H1 (cell line): Measurements from ENCODE around the gene TRIM50. TPM values are rescaled to one million over a fixed set of nuclear protein-coding genes. Genes with fewer than 3 reads are reported as not detected.
"Not testable (repeated sequence)": the region's sequence is repeated elsewhere in the genome, so short reads cannot be mapped to it uniquely, and the experiment has no call there.

ENCODE experiments used
- CTCF ChIA-PET: fragments of 300-600 bp; sonication (Branson Sonifier 250); formaldehyde crosslinking; loops from one replicate; lab custom pipeline; 2021; ENCODE audit not compliant: partially characterized antibody; lab: Charles Lee
- POLR2A ChIA-PET: fragments of 300-600 bp; sonication (Branson Sonifier 250); formaldehyde crosslinking; loops from one replicate; lab custom pipeline; 2021; ENCODE audit warnings: inconsistent platforms; ENCODE audit not compliant: partially characterized antibody; lab: Charles Lee
- DNase-seq, 2 experiments: peaks; one replicate each; pipeline versions ENCODE4 v3.0.0 to v3.0.0-alpha.2; 2010 to 2022; ENCODE audit warnings: low spot score in 2 of 2, low read depth in 1 of 2, mixed read lengths in 1 of 2
- FAIRE-seq: peaks from 2 replicates; lab custom pipeline; 2011; peaks lifted over from hg19 to GRCh38; lab: Jason Lieb, UNC
- H2AFZ ChIP-seq: 2 replicates; pipeline ENCODE4 v1.8.1; 2012; ENCODE audit warnings: low read length, inconsistent platforms
- H2AK5ac ChIP-seq: 2 replicates; pipeline ENCODE4 v1.6.1; 2013; ENCODE audit warnings: low read depth, low read length
- H2BK120ac ChIP-seq: replicated peaks from 2 replicates; pipeline ENCODE3; 2013; ENCODE audit warnings: low read depth, low read length, inconsistent platforms
- H2BK12ac ChIP-seq: 2 replicates; pipeline ENCODE4 v1.6.1; 2013; ENCODE audit warnings: low read depth, low read length
- H2BK15ac ChIP-seq: 2 replicates; pipeline ENCODE4 v1.6.1; 2013; ENCODE audit warnings: low read length
- H2BK20ac ChIP-seq: 2 replicates; pipeline ENCODE4 v1.6.1; 2013; ENCODE audit warnings: low read length
- H2BK5ac ChIP-seq: 2 replicates; pipeline ENCODE4 v1.6.1; 2013; ENCODE audit warnings: low read depth, low read length
- H3K14ac ChIP-seq: 2 replicates; pipeline ENCODE4 v1.6.1; 2013; ENCODE audit warnings: inconsistent platforms; ENCODE audit not compliant: insufficient read length
- H3K18ac ChIP-seq: 2 replicates; pipeline ENCODE4 v1.6.1; 2013; ENCODE audit warnings: low read length; ENCODE audit errors: extremely low read depth
- H3K23ac ChIP-seq: 2 replicates; pipeline ENCODE4 v1.6.1; 2013; ENCODE audit warnings: inconsistent platforms; ENCODE audit not compliant: insufficient read length
- H3K23me2 ChIP-seq: 2 replicates; pipeline ENCODE4 v1.6.1; 2013; ENCODE audit warnings: low read depth, low read length
- H3K27ac ChIP-seq: 2 replicates; pipeline ENCODE4 v1.6.1; 2011; ENCODE audit warnings: low read depth, low read length, inconsistent platforms
- H3K27me3 ChIP-seq, 4 experiments: replicated peaks in 1 of 4; 1 replicate in 1 of 4; 2 replicates in 3 of 4; pipeline versions ENCODE4 v1.6.1 to v1.8.1; 2011 to 2013; ENCODE audit warnings: low read length in 3 of 4, mild to moderate bottlenecking in 3 of 4, inconsistent platforms in 2 of 4, mixed read lengths in 2 of 4, moderate library complexity in 1 of 4; ENCODE audit not compliant: control insufficient read depth in 3 of 4, insufficient read depth in 3 of 4; ENCODE audit errors: extremely low read depth in 1 of 4
- H3K36me3 ChIP-seq, 4 experiments: 2 replicates each; pipeline versions ENCODE4 v1.6.1 to v1.8.1; 2011 to 2013; ENCODE audit warnings: mild to moderate bottlenecking in 4 of 4, low read length in 3 of 4, moderate library complexity in 2 of 4, control low read depth in 1 of 4, inconsistent platforms in 1 of 4; ENCODE audit not compliant: insufficient read depth in 4 of 4, control insufficient read depth in 2 of 4
- H3K4ac ChIP-seq: replicated peaks from 2 replicates; pipeline ENCODE3; 2013; ENCODE audit warnings: low read length, low read depth, mixed read lengths, inconsistent platforms; ENCODE audit not compliant: insufficient read length
- H3K4me1 ChIP-seq, 4 experiments: replicated peaks in 1 of 4; 1 replicate in 1 of 4; 2 replicates in 3 of 4; pipeline versions ENCODE4 v1.6.1 to v1.8.1; 2011 to 2013; ENCODE audit warnings: low read length in 3 of 4, inconsistent platforms in 2 of 4, mixed read lengths in 1 of 4; ENCODE audit not compliant: insufficient read depth in 4 of 4, control insufficient read depth in 3 of 4
- H3K4me2 ChIP-seq, 2 experiments: 2 replicates each; pipeline versions ENCODE4 v1.6.1 to v1.8.1; 2011 to 2013; ENCODE audit warnings: low read depth in 2 of 2, low read length in 2 of 2, control low read depth in 1 of 2, inconsistent platforms in 1 of 2, mild to moderate bottlenecking in 1 of 2; ENCODE audit not compliant: insufficient read depth in 1 of 2
- H3K4me3 ChIP-seq, 4 experiments: fragments of 200-600, 300-600 bp in 1 of 4; sonication (generic), shearing (Covaris generic), sonication (Bioruptor Twin) in 1 of 4; 2 replicates each; pipeline versions ENCODE4 v1.5.1 to v1.8.1; 2011 to 2016; ENCODE audit warnings: low read length in 4 of 4, low read depth in 3 of 4, control low read depth in 2 of 4, inconsistent platforms in 2 of 4, mild to moderate bottlenecking in 2 of 4, mixed read lengths in 1 of 4, moderate library complexity in 1 of 4; ENCODE audit not compliant: insufficient read depth in 2 of 4; ENCODE audit errors: extremely low read depth in 1 of 4
- H3K56ac ChIP-seq: replicated peaks from 2 replicates; pipeline ENCODE3; 2013; ENCODE audit warnings: low read depth, mild to moderate bottlenecking, mixed read lengths, low read length, inconsistent platforms; ENCODE audit not compliant: insufficient read length
- H3K79me1 ChIP-seq: 2 replicates; pipeline ENCODE4 v1.6.1; 2013; ENCODE audit warnings: low read depth, low read length, control low read depth
- H3K79me2 ChIP-seq, 2 experiments: 2 replicates each; pipeline versions ENCODE4 v1.6.1 to v1.8.1; 2012 to 2013; ENCODE audit warnings: low read length in 2 of 2, mild to moderate bottlenecking in 2 of 2, inconsistent platforms in 1 of 2; ENCODE audit not compliant: insufficient read depth in 2 of 2, control insufficient read depth in 1 of 2
- H3K9ac ChIP-seq, 4 experiments: replicated peaks in 1 of 4; 1 replicate in 1 of 4; 2 replicates in 3 of 4; pipeline versions ENCODE4 v1.6.1 to v1.8.1; 2011 to 2013; ENCODE audit warnings: low read depth in 3 of 4, low read length in 3 of 4, control low read depth in 2 of 4, mild to moderate bottlenecking in 2 of 4, moderate library complexity in 2 of 4, inconsistent platforms in 1 of 4; ENCODE audit errors: extremely low read depth in 1 of 4
- H3K9me3 ChIP-seq, 2 experiments: 2 replicates each; pipeline versions ENCODE4 v1.6.1 to v1.8.1; 2012 to 2013; ENCODE audit warnings: mild to moderate bottlenecking in 2 of 2, moderate library complexity in 2 of 2, control low read depth in 1 of 2, inconsistent platforms in 1 of 2, low read depth in 1 of 2, low read length in 1 of 2, mixed read lengths in 1 of 2; ENCODE audit not compliant: insufficient read depth in 2 of 2
- H4K20me1 ChIP-seq, 2 experiments: replicated peaks in 1 of 2; 2 replicates each; pipeline versions ENCODE3 to v1.8.1; 2011 to 2013; ENCODE audit warnings: inconsistent platforms in 2 of 2, low read length in 2 of 2, mild to moderate bottlenecking in 1 of 2; ENCODE audit not compliant: insufficient read depth in 2 of 2, control insufficient read depth in 1 of 2
- H4K5ac ChIP-seq: 2 replicates; pipeline ENCODE4 v1.6.1; 2013; ENCODE audit warnings: low read length, low read depth, mixed read lengths, inconsistent platforms; ENCODE audit not compliant: insufficient read length
- H4K8ac ChIP-seq: 2 replicates; pipeline ENCODE4 v1.8.0; 2013; ENCODE audit warnings: mild to moderate bottlenecking, moderate library complexity, low read length, inconsistent platforms; ENCODE audit not compliant: insufficient read depth; ENCODE audit errors: extremely low read depth
- H4K91ac ChIP-seq: replicated peaks from 2 replicates; pipeline ENCODE3; 2013; ENCODE audit warnings: low read length, mixed read lengths, inconsistent platforms; ENCODE audit not compliant: insufficient read length
- ATF3 ChIP-seq: IDR thresholded peaks from 2 replicates; pipeline ENCODE4 v1.6.1; 2011; ENCODE audit warnings: low read depth, mild to moderate bottlenecking, low read length; ENCODE audit not compliant: insufficient read depth
- CTCF ChIP-seq, 3 experiments: IDR thresholded peaks; 1 replicate in 2 of 3; 2 replicates in 1 of 3; pipeline versions ENCODE4 v1.5.1 to v1.6.1; 2011; ENCODE audit warnings: low read length in 3 of 3, mild to moderate bottlenecking in 3 of 3, inconsistent platforms in 2 of 3, low read depth in 1 of 3, moderate library complexity in 1 of 3; ENCODE audit not compliant: insufficient read depth in 1 of 3; ENCODE audit errors: control extremely low read depth in 1 of 3
- KDM4A ChIP-seq: IDR thresholded peaks from one replicate; pipeline ENCODE4 v1.7.1; 2012; ENCODE audit warnings: low read depth, mild to moderate bottlenecking, moderate library complexity, low read length, inconsistent platforms; ENCODE audit not compliant: severe bottlenecking
- MAX ChIP-seq: IDR thresholded peaks from 2 replicates; pipeline ENCODE4 v1.6.1; 2012; ENCODE audit warnings: inconsistent platforms
- RAD21 ChIP-seq, 2 experiments: IDR thresholded peaks in 1 of 2; conservative IDR thresholded peaks in 1 of 2; 2 replicates each; pipeline ENCODE4 v1.6.1; 2011; ENCODE audit warnings: low read depth in 2 of 2, low read length in 2 of 2, improper control_type of control experiment in 1 of 2, inconsistent platforms in 1 of 2, mild to moderate bottlenecking in 1 of 2, moderate library complexity in 1 of 2
- TCF12 ChIP-seq: IDR thresholded peaks from 2 replicates; pipeline ENCODE4 v1.6.1; 2011; ENCODE audit warnings: low read depth, mild to moderate bottlenecking, low read length
- WGBS, 2 experiments: shearing (Covaris generic) in 1 of 2; methylation state at CpG; one replicate each; pipeline versions ENCODE4 v1.1.6 to v1.1.7; 2013 to 2015; ENCODE audit warnings: low lambda C conversion rate in 2 of 2, mixed read lengths in 2 of 2, inconsistent platforms in 1 of 2, low coverage in 1 of 2, missing lambda C conversion rate in 1 of 2; ENCODE audit not compliant: insufficient replicate concordance in 2 of 2, insufficient coverage in 1 of 2, insufficient read length in 1 of 2; ENCODE audit errors: extremely low coverage in 1 of 2, missing lambda C conversion rate in 1 of 2; 5-methylcytosine and 5-hydroxymethylcytosine counted together
- polyA plus RNA-seq, 7 experiments: library from polyadenylated mRNA; depleted of rRNA in 3 of 7; stranded (reverse) in 5 of 7; unstranded in 2 of 7; fragments of >200 nt in 5 of 7; fragments of 200-250 nt in 2 of 7; gene quantifications; 1 replicate in 5 of 7; 2 replicates in 1 of 7; 4 replicates in 1 of 7; pipeline versions ENCODE4 v1.2.1 to v1.2.3, GENCODE V29; 2011 to 2013; ENCODE audit warnings: missing spikeins in 2 of 7, mixed read lengths in 2 of 7
- total RNA-seq: library from RNA; stranded (reverse); fragmentation: NEBNext Ultra II Directional; extraction: Animal tissue kit (Norgen Biotek cat#: 25700); gene quantifications from 2 replicates; pipeline ENCODE4 v1.2.1, GENCODE V29; 2021

The TRIM50 gene
- total and polyA plus RNA-seq, 2 of the 8 experiments (the other 6 are each of a cell fraction or from before 2014, with no cell fraction given): 0.12 TPM; not detected in 1

DNA sequence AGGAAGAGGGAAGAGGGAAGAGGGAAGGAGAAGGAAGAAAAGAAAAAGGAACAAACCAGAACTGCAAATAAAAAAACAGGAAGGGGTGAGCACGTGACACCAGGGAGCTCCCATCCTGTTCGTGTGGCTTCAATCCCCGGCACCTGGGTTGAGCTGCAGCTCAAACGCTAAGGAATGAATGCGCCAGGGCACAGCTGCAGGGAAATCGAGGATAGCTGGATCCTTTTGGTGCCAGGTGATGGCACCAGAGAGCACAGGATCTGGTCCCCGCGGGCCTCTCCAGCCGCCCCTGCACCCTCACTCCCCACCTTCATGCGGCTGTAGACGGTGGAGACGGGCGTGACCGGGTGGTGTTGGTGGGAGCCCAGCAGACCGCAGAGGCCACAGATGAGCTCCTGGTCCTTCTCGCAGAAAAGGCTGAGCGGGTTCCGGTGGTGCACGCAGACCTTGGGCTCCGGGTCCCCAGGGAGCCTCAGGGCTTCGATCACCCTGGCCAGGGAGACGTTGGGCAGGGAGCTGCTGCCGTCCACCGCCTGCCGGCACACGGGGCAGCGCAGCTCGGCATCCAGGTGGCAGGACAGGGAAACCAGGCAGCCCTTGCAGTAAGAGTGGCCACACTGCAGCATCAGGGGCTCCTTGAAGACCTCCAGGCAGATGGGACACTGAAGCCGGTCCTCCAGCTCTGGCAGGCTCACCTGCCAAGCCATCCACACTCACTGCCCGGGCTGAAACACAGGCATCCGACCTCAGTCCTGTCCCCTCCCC, 3.6 kb downstream of the TRIM50 start:
- WGBS, 2 experiments: 34% methylated on average over 21 of the region's 31 CpGs; no CpG with 5 or more reads in 1 of the 2 experiments
- H3K4ac ChIP-seq, H3K56ac ChIP-seq, H3K23me2 ChIP-seq, H3K4me1 ChIP-seq, H3K27ac ChIP-seq, H2BK120ac ChIP-seq, H3K18ac ChIP-seq, FAIRE-seq, H4K5ac ChIP-seq, H4K91ac ChIP-seq, H3K23ac ChIP-seq, H2BK12ac ChIP-seq, H3K36me3 ChIP-seq, H4K20me1 ChIP-seq, H2AK5ac ChIP-seq, H3K9ac ChIP-seq, H2BK5ac ChIP-seq, H3K79me2 ChIP-seq, H2BK20ac ChIP-seq, H3K79me1 ChIP-seq, H4K8ac ChIP-seq, H3K27me3 ChIP-seq, H3K14ac ChIP-seq, H3K9me3 ChIP-seq: not testable (repeated sequence)
- Histone ChIP-seq H2BK15ac (0 out of 2 replicates have a peak overlapping the region, but pooled peaks have one; percentile 72), H2AFZ (0 out of 2 replicates have a peak overlapping the region, but pooled peaks have one; percentile 57), H3K4me2 (peak overlapping the region in 1 of 2 experiments; percentile 33; a peak in 1 of 4 replicates), H3K4me3 (peak overlapping the region in 1 of 4 experiments; percentile 32; a peak in 1 of 8 replicates)
- ChIA-PET CTCF (interaction anchor here (0.8 to 2.7 kb wide), 19 partner anchors 8 to 129 kb away, joined by 3 to 23 read pairs (median 4); no protein-coding TSS in a partner anchor), POLR2A (interaction anchor here (1.1 kb wide), 1 partner anchor 9 kb away, joined by 5 read pairs; no protein-coding TSS in a partner anchor)
- peak; percentile 70 to 79 for DNase-seq
- TF ChIP-seq TCF12: 0 out of 2 replicates have a peak, but pooled peaks have one; percentile 59
- peak; percentile 26 for TF ChIP-seq KDM4A
- TF ChIP-seq CTCF (IDR thresholded peaks at IDR 0.05; ENCODE audit: control extremely low read depth in 1 of 3, insufficient read depth in 1 of 3, low read depth in 1 of 3, low read length in 3 of 3): peak; percentile 67 to 80 (median 75)
- TF ChIP-seq ATF3: 0 out of 2 replicates have a peak, but pooled peaks have one; percentile 34
- peak; percentile 58 for TF ChIP-seq MAX
- peak; percentile 70 to 74 for TF ChIP-seq RAD21 (IDR thresholded peaks at IDR 0.05 in 1 of 2, conservative IDR thresholded peaks at IDR 0.05 in 1 of 2; ENCODE audit: low read depth in 2 of 2, low read length in 2 of 2)
